HCT116 (cell line): Measurements from ENCODE around the gene NLRP5. TPM values are rescaled to one million over a fixed set of nuclear protein-coding genes. Genes with fewer than 3 reads are reported as not detected.

Experiments
- ATAC-seq: fragments of 200-7000 bp; cut with Tn5 transposase; 2 replicates; pipeline ENCODE4 v1.9.1; 2020; ENCODE audit warnings: mild to moderate bottlenecking, moderate library complexity
- BruUV-seq: library from RNA; stranded (reverse); fragments of 400-500 nt; replicated peaks from 2 replicates; lab custom pipeline; 2021; lab: Mats Ljungman, UMichigan
- CTCF ChIA-PET: fragments of 300-600 bp; sonication (Branson Sonifier 250); formaldehyde crosslinking; loops from one replicate; lab custom pipeline; 2021; ENCODE audit warnings: antibody characterized with exemption; lab: Charles Lee
- POLR2A ChIA-PET: fragments of 300-600, 350-600 bp; sonication (Branson Sonifier 250); formaldehyde crosslinking; loops from one replicate; lab custom pipeline; 2021; ENCODE audit warnings: antibody characterized with exemption; lab: Charles Lee
- RAD21 ChIA-PET, 2 experiments: fragments of 300-600 bp; sonication (Branson Sonifier 250); formaldehyde crosslinking; loops; one replicate each; lab custom pipeline; 2023; ENCODE audit warnings: low total read pairs in 2 of 2; ENCODE audit not compliant: uncharacterized antibody in 2 of 2, unreplicated experiment in 2 of 2, low non-redundant PET in 1 of 2; lab: Charles Lee
- DNase-seq: peaks from one replicate; pipeline ENCODE4 v3.0.0-alpha.2; 2010; ENCODE audit warnings: low read depth, low spot score
- H2AFZ ChIP-seq: fragments of 200-600 bp; shearing (Covaris generic), sonication (generic); 2 replicates; pipeline ENCODE4 v1.6.1; 2017; ENCODE audit warnings: low read depth, mixed run types, mixed read lengths, antibody characterized with exemption, low read length; ENCODE audit not compliant: poor library complexity, severe bottlenecking
- H3K27ac ChIP-seq: 2 replicates; pipeline ENCODE4 v1.5.1; 2012; ENCODE audit warnings: low read depth, low read length
- H3K27me3 ChIP-seq: fragments of 200-600 bp; sonication (generic); 2 replicates; pipeline ENCODE4 v1.6.1; 2016; ENCODE audit warnings: mixed run types, low read length, mixed read lengths; ENCODE audit not compliant: insufficient read depth
- H3K36me3 ChIP-seq, 2 experiments: fragments of 200-500 bp in 1 of 2; fragments of 200-600 bp in 1 of 2; sonication (Bioruptor generic) in 1 of 2; sonication (generic) in 1 of 2; 2 replicates each; pipeline versions ENCODE4 v1.5.1 to v1.6.1; 2014 to 2016; ENCODE audit warnings: low read length in 2 of 2, inconsistent platforms in 1 of 2, mixed read lengths in 1 of 2, mixed run types in 1 of 2; ENCODE audit not compliant: insufficient read depth in 2 of 2, control insufficient read depth in 1 of 2
- H3K4me1 ChIP-seq, 2 experiments: fragments of 200-600 bp in 1 of 2; sonication (generic) in 1 of 2; 2 replicates each; pipeline versions ENCODE4 v1.5.1 to v1.6.1; 2012 to 2017; ENCODE audit warnings: low read length in 2 of 2, inconsistent platforms in 1 of 2, mild to moderate bottlenecking in 1 of 2, mixed read lengths in 1 of 2, mixed run types in 1 of 2, moderate library complexity in 1 of 2; ENCODE audit not compliant: insufficient read depth in 2 of 2, control insufficient read depth in 1 of 2
- H3K4me2 ChIP-seq: fragments of 200-600 bp; sonication (generic); 2 replicates; pipeline ENCODE4 v1.6.1; 2017; ENCODE audit warnings: mixed run types, low read length, mixed read lengths
- H3K4me3 ChIP-seq, 2 experiments: fragments of 200-600 bp in 1 of 2; sonication (generic) in 1 of 2; replicated peaks in 1 of 2; 2 replicates each; pipeline ENCODE4 v1.5.1; 2011 to 2016; ENCODE audit warnings: low read length in 2 of 2, control low read depth in 1 of 2, low read depth in 1 of 2, mild to moderate bottlenecking in 1 of 2, mixed read lengths in 1 of 2, mixed run types in 1 of 2
- H3K79me2 ChIP-seq: fragments of 200-600 bp; sonication (generic); 2 replicates; pipeline ENCODE4 v1.6.1; 2017; ENCODE audit warnings: mild to moderate bottlenecking, mixed run types, low read length, moderate library complexity, mixed read lengths; ENCODE audit not compliant: insufficient read depth
- H3K9ac ChIP-seq: fragments of 200-600 bp; sonication (generic); 2 replicates; pipeline ENCODE4 v1.6.1; 2016; ENCODE audit warnings: low read length, mixed read lengths
- H3K9me2 ChIP-seq: fragments of 200-600 bp; sonication (generic), shearing (Covaris generic); 2 replicates; pipeline ENCODE4 v1.6.1; 2017; ENCODE audit warnings: mixed run types, mild to moderate bottlenecking, moderate library complexity; ENCODE audit not compliant: insufficient read depth
- H3K9me3 ChIP-seq, 2 experiments: fragments of 200-500 bp in 1 of 2; fragments of 200-600 bp in 1 of 2; sonication (Bioruptor generic) in 1 of 2; sonication (generic) in 1 of 2; 2 replicates each; pipeline ENCODE4 v1.6.1; 2014 to 2017; ENCODE audit warnings: low read length in 2 of 2, mixed read lengths in 2 of 2, inconsistent platforms in 1 of 2, low read depth in 1 of 2, mild to moderate bottlenecking in 1 of 2, mixed run types in 1 of 2, moderate library complexity in 1 of 2; ENCODE audit not compliant: control insufficient read depth in 1 of 2, insufficient read depth in 1 of 2
- H4K20me1 ChIP-seq: fragments of 200-600 bp; sonication (generic), shearing (Covaris generic); 2 replicates; pipeline ENCODE4 v1.6.1; 2017; ENCODE audit warnings: mixed run types, mild to moderate bottlenecking, moderate library complexity; ENCODE audit not compliant: insufficient read depth
- CBX3 ChIP-seq: IDR thresholded peaks from 2 replicates; pipeline ENCODE4 v1.6.1; 2012; ENCODE audit warnings: low read depth
- EZH2phosphoT487 ChIP-seq: fragments of 200-600 bp; IDR thresholded peaks from 2 replicates; pipeline ENCODE4 v1.6.1; 2018; ENCODE audit warnings: antibody characterized with exemption, borderline replicate concordance
- FOSL1 ChIP-seq: IDR thresholded peaks from 2 replicates; pipeline ENCODE4 v1.6.1; 2012; ENCODE audit warnings: low read depth
- RAD21 ChIP-seq: IDR thresholded peaks from 2 replicates; pipeline ENCODE4 v1.6.1; 2012; ENCODE audit warnings: low read depth, mild to moderate bottlenecking
- SP1 ChIP-seq: IDR thresholded peaks from 2 replicates; pipeline ENCODE4 v1.6.1; 2012; ENCODE audit warnings: low read depth
- YY1 ChIP-seq: IDR thresholded peaks from 2 replicates; pipeline ENCODE4 v1.6.1; 2011; ENCODE audit warnings: low read length, low read depth, moderate library complexity, mild to moderate bottlenecking; ENCODE audit not compliant: insufficient replicate concordance; ENCODE audit errors: extremely low read depth
- ZFX ChIP-seq: fragments of 450-650 bp; IDR thresholded peaks from 2 replicates; pipeline ENCODE4 v1.6.1; 2017
- intact Hi-C: fragments of 100-400 bp; cut with micrococcal nuclease; formaldehyde crosslinking; loops from 2 replicates; pipeline ENCODE4 v1.10.0; 2022
- total RNA-seq: library from RNA; stranded (reverse); gene quantifications from one replicate; pipeline ENCODE4 v1.2.1, GENCODE V29; 2021; ENCODE audit not compliant: unreplicated experiment
- TF ChIP-seq, protein P1 (sequence below): IDR thresholded peaks from 2 replicates; pipeline ENCODE4 v1.6.1; 2012
- TF ChIP-seq, protein P2 (sequence below): IDR thresholded peaks from 2 replicates; pipeline ENCODE4 v1.6.1; 2012; ENCODE audit warnings: low read depth
- TF ChIP-seq, protein P3 (sequence below): IDR thresholded peaks from 2 replicates; pipeline ENCODE4 v1.6.1; 2012

Gene NLRP5
- total RNA-seq, 1 experiment from 2014 or later, result 0.30 TPM

DNA sequence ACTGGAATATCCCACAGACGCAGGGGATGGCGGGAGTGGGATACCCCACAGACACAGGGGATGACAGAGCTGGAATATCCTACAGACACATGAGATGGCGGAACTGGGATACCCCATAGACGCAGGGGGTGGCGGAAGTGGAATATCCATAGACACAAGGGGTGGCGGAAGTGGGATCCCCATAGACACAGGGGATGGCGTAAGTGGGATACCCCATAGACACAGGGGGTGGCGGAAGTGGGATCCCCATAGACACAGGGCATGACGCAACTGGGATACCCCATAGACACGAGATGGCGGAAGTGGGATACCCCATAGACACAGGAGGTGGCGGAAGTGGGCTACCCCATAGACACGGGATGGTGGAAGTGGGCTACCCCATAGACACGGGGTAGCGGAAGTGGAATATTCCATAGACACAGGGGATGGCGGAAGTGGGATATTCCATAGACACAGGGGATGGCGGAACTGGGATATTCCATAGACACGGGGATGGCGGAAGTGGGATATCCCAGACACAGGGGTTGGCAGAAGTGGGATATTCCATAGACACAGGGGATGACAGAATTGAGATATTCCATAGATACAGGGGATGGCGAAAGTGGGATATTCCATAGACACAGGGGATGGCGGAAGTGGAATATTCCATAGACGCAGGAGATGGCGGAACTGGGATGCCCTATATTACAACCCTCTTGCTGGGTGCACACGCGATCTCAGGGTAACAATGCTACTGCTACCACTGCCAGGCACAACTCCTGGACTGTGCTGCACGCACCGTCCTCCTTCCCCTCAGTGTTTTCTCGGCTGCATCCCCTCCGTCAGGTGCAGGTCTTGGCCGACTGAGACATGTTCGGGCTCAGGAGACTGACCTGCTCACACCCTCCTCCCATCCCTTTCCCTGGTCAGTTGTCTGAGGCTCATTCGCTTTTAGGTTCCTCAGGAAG is 106.4 kb downstream of the NLRP5 start:
- ChIA-PET RAD21 (no interaction called here), POLR2A (no interaction called here), CTCF (no interaction called here)
- DNase-seq, result no peak
- H3K4me3 ChIP-seq, result no peak overlapping the region
- no peak overlapping the region for H3K27ac ChIP-seq
- no peak overlapping the region for H3K4me2 ChIP-seq
- TF ChIP-seq RAD21, result no peak
- no peak for TF ChIP-seq SP1
- no peak for TF ChIP-seq CBX3
- TF ChIP-seq, protein P1, sequence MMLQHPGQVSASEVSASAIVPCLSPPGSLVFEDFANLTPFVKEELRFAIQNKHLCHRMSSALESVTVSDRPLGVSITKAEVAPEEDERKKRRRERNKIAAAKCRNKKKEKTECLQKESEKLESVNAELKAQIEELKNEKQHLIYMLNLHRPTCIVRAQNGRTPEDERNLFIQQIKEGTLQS, result no peak
- no peak for TF ChIP-seq ZFX
- no peak for TF ChIP-seq FOSL1
- TF ChIP-seq YY1, result no peak
- TF ChIP-seq, protein P2, sequence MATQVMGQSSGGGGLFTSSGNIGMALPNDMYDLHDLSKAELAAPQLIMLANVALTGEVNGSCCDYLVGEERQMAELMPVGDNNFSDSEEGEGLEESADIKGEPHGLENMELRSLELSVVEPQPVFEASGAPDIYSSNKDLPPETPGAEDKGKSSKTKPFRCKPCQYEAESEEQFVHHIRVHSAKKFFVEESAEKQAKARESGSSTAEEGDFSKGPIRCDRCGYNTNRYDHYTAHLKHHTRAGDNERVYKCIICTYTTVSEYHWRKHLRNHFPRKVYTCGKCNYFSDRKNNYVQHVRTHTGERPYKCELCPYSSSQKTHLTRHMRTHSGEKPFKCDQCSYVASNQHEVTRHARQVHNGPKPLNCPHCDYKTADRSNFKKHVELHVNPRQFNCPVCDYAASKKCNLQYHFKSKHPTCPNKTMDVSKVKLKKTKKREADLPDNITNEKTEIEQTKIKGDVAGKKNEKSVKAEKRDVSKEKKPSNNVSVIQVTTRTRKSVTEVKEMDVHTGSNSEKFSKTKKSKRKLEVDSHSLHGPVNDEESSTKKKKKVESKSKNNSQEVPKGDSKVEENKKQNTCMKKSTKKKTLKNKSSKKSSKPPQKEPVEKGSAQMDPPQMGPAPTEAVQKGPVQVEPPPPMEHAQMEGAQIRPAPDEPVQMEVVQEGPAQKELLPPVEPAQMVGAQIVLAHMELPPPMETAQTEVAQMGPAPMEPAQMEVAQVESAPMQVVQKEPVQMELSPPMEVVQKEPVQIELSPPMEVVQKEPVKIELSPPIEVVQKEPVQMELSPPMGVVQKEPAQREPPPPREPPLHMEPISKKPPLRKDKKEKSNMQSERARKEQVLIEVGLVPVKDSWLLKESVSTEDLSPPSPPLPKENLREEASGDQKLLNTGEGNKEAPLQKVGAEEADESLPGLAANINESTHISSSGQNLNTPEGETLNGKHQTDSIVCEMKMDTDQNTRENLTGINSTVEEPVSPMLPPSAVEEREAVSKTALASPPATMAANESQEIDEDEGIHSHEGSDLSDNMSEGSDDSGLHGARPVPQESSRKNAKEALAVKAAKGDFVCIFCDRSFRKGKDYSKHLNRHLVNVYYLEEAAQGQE, result no peak
- TF ChIP-seq, protein P3, sequence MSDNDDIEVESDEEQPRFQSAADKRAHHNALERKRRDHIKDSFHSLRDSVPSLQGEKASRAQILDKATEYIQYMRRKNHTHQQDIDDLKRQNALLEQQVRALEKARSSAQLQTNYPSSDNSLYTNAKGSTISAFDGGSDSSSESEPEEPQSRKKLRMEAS, result no peak
- TF ChIP-seq EZH2phosphoT487, result no peak
- no peaks in the 10 kb centered on the region for H3K27me3 ChIP-seq
- ATAC-seq, result 0 out of 2 replicates have a peak, but pooled peaks have one; percentile 11
- H3K79me2 ChIP-seq, result peaks cover 77% of the 10 kb centered on the region
- no TSS peak for BruUV-seq
- intact Hi-C loops, result no loop called here
- H2AFZ ChIP-seq, result no peak overlapping the region
- H4K20me1 ChIP-seq, result no peaks in the 10 kb centered on the region
- no peak overlapping the region for H3K9ac ChIP-seq
- no peaks in the 10 kb centered on the region for H3K9me3 ChIP-seq
- H3K36me3 ChIP-seq, result peaks cover 0 to 5% of the 10 kb centered on the region in 2 experiments; a peak in 2 of 4 replicates
- H3K9me2 ChIP-seq, result no peaks in the 10 kb centered on the region
- no peaks in the 10 kb centered on the region for H3K4me1 ChIP-seq
